ENCODE data around the gene RABGAP1L. TPM values are rescaled to one million over a fixed set of nuclear protein-coding genes. Genes with fewer than 3 reads are reported as not detected.

Gene RABGAP1L
- total and polyA plus RNA-seq, 10 of the 15 experiments (the other 5 are each of a cell fraction or from before 2014, with no cell fraction given), result 5.8 to 194 (median 113) TPM

DNA sequence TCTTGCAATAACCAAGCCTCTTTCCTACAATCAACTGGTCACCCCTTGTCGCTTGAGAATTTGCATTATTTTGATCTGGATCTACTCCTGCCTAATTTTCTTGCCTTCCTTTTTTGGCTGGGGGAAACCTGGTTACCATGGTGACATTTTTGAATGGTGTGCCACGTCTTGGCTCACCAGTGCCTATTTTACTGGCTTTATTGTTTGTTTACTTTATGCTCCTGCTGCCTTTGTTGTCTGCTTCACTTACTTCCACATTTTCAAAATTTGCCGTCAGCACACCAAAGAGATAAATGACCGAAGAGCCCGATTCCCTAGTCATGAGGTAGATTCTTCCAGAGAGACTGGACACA, 289.2 kb downstream of the RABGAP1L start:
- H3K27me3 ChIP-seq (replicated peaks in 1 of 2; ENCODE audit: control insufficient read depth in 2 of 2, insufficient read depth in 2 of 2, low read length in 1 of 2), result no peaks in the 10 kb centered on the region
- H3K79me2 ChIP-seq (ENCODE audit: control insufficient read depth, insufficient read depth, low read length), result no peaks in the 10 kb centered on the region
- FAIRE-seq, result no peak
- no peak overlapping the region for H3K4me3 ChIP-seq
- intact Hi-C loops (cut with micrococcal nuclease; ENCODE audit: unreplicated experiment) (no loop called here), in situ Hi-C loops (cut with MboI) (no loop called here)
- H3K9me3 ChIP-seq (replicated peaks; ENCODE audit: control insufficient read depth, insufficient read depth, low read length), result no peaks in the 10 kb centered on the region; the same call in 2 of the 3 replicates
- H3K27ac ChIP-seq (ENCODE audit: control insufficient read depth, insufficient read depth), result no peak overlapping the region
- ATAC-seq, result no peak
- H3K9ac ChIP-seq (ENCODE audit: control insufficient read depth, insufficient read depth, low read length), result no peak overlapping the region
- H2AFZ ChIP-seq (ENCODE audit: control insufficient read depth, low read depth, low read length), result no peak overlapping the region
- no peaks in the 10 kb centered on the region for H4K20me1 ChIP-seq (ENCODE audit: control insufficient read depth, insufficient read depth)
- no peak overlapping the region for H3K4me2 ChIP-seq (ENCODE audit: control insufficient read depth, insufficient read depth)
- CTCF ChIA-PET, result interaction anchor here (1.4 kb wide), 1 partner anchor 60 kb away, joined by 3 read pairs; no protein-coding TSS in a partner anchor
- SMC1A ChIA-PET (ENCODE audit: uncharacterized antibody, unreplicated experiment), result no interaction called here
- BruUV-seq (replicated peaks), result no TSS peak
- POLR2A ChIA-PET, result no interaction called here
- no peak for DNase-seq (ENCODE audit: low read depth, low spot score)
- peaks cover 0 to 4% of the 10 kb centered on the region in 2 experiments; a peak in 1 of 4 replicates for H3K36me3 ChIP-seq (ENCODE audit: control insufficient read depth in 2 of 2, insufficient read depth in 2 of 2, low read length in 1 of 2)
- H3K4me1 ChIP-seq (ENCODE audit: control insufficient read depth, insufficient read depth, low read length), result no peaks in the 10 kb centered on the region
- WGBS (ENCODE audit: insufficient coverage, insufficient replicate concordance, low lambda C conversion rate, missing lambda C conversion rate), result 87% methylated on average over 5 of the region's 5 CpGs
- TF ChIP-seq CBX3 (IDR thresholded peaks at IDR 0.05; ENCODE audit: borderline replicate concordance, low read depth) (no peak), TCF3 (IDR thresholded peaks at IDR 0.05; ENCODE audit: borderline replicate concordance, insufficient read depth, low read depth, low read length) (no peak), ZNF24 (IDR thresholded peaks at IDR 0.05) (no peak), IRF4 (IDR thresholded peaks at IDR 0.05; ENCODE audit: low read depth, low read length) (no peak), EGR1 (IDR thresholded peaks at IDR 0.05; ENCODE audit: borderline replicate concordance in 1 of 2, low read depth in 2 of 2, low read length in 2 of 2) (no peak), NRF1 (conservative IDR thresholded peaks at IDR 0.05; ENCODE audit: low read depth, low read length) (no peak), EZH2 (IDR thresholded peaks at IDR 0.05; ENCODE audit: borderline replicate concordance, control insufficient read depth, low read depth, low read length) (no peak), RELA (IDR thresholded peaks at IDR 0.05; ENCODE audit: borderline replicate concordance, partially characterized antibody) (no peak), EED (IDR thresholded peaks at IDR 0.05; ENCODE audit: low read depth) (no peak), YBX1 (IDR thresholded peaks at IDR 0.05) (no peak)
- TF ChIP-seq, protein P1, sequence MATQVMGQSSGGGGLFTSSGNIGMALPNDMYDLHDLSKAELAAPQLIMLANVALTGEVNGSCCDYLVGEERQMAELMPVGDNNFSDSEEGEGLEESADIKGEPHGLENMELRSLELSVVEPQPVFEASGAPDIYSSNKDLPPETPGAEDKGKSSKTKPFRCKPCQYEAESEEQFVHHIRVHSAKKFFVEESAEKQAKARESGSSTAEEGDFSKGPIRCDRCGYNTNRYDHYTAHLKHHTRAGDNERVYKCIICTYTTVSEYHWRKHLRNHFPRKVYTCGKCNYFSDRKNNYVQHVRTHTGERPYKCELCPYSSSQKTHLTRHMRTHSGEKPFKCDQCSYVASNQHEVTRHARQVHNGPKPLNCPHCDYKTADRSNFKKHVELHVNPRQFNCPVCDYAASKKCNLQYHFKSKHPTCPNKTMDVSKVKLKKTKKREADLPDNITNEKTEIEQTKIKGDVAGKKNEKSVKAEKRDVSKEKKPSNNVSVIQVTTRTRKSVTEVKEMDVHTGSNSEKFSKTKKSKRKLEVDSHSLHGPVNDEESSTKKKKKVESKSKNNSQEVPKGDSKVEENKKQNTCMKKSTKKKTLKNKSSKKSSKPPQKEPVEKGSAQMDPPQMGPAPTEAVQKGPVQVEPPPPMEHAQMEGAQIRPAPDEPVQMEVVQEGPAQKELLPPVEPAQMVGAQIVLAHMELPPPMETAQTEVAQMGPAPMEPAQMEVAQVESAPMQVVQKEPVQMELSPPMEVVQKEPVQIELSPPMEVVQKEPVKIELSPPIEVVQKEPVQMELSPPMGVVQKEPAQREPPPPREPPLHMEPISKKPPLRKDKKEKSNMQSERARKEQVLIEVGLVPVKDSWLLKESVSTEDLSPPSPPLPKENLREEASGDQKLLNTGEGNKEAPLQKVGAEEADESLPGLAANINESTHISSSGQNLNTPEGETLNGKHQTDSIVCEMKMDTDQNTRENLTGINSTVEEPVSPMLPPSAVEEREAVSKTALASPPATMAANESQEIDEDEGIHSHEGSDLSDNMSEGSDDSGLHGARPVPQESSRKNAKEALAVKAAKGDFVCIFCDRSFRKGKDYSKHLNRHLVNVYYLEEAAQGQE (IDR thresholded peaks at IDR 0.05; ENCODE audit: low read depth, low read length), result no peak
- RAD21 ChIA-PET (ENCODE audit: unreplicated experiment), result no interaction called here

Data from GM12878 (cell line).